GM11168 (cell line): ENCODE data around the gene PRR14.

Source experiments
- in situ Hi-C: fragments of 300-500 bp; cut with MboI; formaldehyde crosslinking; loops from one replicate; pipeline ENCODE4 v1.12.0; 2022; ENCODE audit warnings: low sequenced_read_pairs; ENCODE audit not compliant: unreplicated experiment

PRR14 gene

DNA sequence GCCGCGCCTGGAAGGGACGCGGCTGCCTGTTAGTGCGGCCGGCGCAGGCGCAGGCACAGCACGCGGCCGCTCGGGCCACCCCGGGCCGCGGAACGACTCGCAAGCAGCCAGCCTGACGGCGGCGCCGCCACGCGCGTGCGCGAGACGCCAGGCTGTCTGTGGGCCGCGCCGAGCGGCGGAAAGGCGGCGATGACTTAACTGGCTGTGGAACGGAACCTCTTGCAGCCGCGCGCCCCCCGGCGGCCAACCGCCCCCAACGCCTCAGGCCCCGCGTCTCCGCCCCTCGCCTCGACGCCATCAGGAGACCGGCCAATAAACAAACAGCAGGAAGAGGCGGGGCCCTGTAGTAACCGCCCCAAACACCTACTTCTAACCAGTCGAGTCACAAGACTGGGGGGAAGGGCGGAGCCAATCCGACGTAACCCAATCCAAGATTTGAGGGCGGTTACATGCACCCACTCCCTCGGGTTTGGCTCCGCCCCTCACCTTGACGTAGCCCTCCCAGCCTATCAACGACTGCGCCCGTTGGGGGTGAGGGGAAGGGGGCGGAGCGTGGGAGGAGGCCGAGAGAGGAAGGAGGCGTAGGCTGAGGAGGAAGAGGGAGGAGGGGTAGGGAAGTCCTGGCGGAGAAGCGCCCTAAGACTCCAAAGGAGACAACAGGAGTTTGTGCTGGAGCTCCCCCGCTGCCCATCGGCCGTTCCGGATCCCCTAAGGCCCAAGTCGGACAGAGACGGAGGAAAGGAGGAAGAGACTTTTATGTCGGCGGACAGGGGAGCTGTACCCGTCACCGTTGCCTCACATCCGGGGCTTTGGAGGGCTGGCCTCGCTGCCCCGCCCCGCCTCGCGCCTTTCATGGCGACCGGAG is 7.3 kb downstream of the PRR14 start, which contains the start of gene FBRS:
Gene FBRS, plus strand, starts transcription at position 566 of the 865 bp plus-strand sequence. CDS start 1,088 bp downstream, outside the sequence.
- in situ Hi-C loops, result no loop called here

DNA sequence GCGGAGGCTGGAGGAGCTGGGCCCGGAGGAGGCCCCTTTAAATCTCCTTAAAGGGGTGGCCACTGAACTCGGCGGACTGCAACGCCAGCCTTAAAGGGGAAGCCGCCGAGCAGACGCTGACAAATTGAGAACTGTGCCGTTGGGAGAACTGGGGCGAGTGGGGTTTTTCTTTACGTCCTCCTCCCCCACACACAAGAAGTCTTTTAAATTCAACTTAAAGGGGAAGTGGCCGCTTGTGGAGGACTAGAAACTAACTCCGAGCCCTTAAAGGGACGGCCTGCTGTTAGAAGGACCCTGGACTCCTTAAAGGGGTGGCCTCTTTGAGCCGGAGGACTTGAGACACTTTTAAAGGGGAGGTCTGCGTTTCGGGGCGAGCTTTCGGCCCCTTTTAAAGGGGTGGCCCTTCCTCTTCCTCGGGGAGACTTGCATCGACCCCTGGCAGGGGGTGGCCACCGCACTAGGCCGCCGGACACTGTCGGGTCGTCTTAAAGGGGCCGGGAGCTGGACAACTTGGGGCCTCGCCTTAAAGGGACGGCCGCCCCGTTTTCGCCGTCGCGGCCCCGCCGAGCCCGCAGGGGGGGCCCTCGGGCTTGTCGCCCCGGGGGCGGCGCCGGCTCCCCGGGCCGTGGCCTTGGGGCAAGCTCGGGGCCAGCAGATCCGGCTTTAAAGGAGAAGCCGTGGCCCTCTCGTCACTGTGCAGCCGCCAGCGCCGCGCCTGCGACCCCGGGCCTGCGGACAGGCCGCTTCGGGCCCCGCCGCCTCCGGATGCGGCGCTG is 8.2 kb downstream of the PRR14 start:
- in situ Hi-C loops, result no loop called here

DNA sequence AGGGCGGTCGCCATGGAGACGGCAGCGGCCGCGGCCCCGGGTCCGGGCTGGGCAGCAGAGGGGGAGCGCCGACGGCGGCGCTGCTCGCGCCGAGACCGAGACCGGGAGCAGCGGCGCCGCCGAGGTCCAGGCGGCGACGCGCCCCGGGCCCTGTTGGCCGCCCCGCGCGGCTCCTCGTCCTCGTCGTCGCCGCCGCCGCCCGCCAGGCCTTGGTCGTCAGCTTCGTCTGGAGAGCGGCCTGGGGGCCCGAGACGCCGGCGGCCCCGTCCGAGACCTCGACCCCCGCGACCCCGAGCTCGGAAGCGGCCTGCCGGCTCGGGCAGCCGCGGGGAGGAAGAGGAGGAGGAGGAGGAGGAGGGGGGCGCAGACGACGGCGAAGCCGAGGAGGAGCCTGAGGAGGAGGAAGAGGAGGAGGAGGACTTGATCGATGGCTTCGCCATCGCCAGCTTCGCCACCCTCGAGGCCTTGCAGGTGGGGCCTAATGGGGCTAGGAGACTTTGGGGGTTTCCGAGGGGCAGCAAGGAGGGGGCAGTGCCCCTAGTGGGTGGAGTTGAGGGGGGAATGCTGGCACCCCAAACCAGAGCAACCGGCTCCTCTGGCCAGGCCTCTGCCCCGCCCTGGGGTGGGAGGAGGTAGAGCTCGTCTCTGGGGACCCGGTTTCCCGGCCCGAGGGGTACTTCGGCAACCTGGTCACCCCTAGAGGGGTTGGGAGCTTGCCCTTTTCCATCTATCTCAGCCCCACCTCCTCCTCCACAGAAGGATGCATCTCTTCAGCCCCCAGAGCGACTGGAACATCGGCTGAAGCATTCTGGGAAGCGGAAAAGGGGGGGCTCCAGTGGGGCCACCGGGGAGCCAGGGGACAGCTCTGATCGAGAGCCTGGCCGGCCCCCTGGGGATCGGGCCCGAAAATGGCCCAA is 9.0 kb downstream of the PRR14 start:
- in situ Hi-C loops, result no loop called here

DNA sequence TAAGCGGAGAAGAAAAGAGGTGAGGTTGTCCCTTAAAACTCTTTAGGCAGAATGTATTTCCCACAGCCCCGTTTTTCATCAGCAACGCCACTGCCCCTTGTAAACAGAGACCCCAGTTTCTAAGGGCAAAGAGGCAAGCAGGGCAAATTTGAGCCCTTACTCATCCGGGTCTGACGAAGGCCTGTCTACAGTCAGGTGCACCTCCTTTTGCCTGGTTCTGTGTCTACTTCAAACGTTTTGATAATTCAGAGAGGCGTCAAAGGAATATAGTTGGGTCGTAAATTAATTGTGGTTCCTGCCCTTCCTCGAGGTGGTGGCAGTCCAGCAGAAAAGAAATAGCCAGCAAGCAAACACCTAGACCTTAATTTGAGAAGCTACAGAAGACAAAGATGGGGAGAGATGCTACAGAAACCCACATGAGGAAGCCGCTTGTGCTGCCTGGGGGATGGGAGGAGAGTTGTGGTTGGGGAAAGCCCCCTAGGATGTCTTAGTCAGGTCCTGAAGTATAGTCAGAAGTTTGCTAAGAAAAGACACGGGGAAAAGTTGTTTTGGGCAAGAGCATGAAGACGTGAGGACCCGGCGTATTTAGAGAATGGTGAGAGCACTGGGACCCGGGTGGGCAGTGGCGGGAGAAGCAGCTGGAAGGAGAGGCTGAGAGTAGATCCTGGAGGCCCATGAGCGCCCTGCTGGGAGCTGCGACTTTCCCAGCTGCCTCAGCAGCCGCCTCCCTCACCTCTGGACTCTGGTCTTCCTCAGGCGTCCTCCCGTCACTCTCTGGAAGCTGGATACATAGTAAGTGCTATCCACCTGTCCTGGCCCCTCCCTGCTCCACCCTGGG is 9.9 kb downstream of the PRR14 start:
- in situ Hi-C loops, result no loop called here

DNA sequence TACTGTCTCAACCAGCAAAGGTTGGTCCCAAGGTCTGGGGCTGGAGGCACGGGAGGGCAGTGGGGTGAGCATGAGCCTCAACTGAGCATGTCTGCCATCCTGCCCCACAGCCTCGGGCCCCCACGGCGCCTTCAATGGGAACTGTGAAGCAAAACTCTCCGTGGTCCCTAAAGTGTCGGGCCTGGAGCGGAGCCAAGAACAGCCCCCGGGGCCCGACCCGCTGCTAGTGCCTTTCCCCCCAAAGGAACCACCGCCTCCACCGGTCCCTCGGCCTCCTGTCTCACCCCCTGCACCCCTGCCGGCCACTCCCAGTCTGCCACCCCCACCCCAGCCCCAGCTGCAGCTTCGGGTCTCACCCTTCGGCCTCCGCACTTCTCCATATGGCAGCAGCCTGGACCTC is 11.7 kb downstream of the PRR14 start:
- in situ Hi-C loops, result no loop called here

DNA sequence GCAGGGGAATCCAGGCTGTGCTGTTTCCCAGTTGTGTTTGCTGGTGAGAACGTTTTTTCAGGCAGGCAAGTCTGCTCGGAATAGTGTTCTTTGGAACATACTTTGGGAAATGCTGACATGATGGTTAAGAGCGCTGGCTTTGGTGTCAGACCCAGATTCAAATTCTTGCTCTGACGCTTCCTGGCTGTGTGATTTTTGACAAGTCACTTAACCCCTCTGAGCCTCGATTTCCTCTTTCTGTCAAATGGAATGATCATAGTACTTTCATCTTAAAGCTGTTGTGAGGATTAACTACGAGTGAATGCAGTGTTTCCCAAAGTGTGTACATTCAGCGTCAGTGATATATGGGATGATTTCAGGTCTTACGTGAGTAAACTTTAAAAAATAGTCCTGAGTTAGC is 12.3 kb downstream of the PRR14 start:
- in situ Hi-C loops, result no loop called here

DNA sequence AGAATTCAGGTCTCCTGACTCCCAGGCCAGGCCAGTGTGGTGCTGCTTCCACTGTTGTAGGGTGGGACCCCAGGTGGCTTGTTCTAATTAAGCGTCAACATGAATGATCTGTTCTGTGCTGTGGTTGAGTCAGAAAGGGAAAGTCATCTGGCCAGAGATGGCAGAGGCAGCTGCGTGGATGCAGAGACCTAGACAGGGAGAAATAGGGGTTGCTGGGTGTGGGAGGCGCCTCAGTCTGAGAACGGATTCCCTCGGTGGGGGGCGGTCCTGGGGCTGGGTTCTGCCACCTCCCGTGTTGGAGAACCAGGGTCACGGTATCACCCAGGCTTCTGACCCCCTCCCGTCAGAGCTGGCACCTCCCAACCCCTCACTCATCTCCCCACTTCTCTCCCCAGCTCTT is 13.1 kb downstream of the PRR14 start:
- in situ Hi-C loops, result no loop called here

DNA sequence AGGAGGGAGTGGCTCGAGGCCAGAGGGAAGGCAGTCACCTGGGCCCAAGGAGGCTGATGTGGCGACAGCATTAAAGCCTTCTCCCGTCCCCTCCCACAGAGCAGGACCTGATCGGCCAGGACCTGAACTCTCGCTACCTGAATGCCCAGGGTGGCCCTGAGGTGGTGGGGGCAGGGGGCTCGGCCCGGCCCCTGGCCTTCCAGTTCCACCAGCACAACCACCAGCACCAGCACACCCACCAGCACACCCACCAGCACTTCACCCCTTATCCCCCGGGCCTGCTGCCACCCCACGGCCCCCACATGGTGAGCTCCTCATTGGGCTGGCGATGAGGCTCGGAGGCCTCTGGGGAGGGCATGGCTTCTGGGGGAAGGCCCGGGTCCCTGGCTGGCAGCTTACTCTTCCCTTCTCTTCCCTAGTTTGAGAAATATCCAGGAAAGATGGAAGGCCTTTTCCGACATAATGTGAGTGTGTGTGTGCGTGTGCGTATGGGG is 13.9 kb downstream of the PRR14 start:
- in situ Hi-C loops, result no loop called here

DNA sequence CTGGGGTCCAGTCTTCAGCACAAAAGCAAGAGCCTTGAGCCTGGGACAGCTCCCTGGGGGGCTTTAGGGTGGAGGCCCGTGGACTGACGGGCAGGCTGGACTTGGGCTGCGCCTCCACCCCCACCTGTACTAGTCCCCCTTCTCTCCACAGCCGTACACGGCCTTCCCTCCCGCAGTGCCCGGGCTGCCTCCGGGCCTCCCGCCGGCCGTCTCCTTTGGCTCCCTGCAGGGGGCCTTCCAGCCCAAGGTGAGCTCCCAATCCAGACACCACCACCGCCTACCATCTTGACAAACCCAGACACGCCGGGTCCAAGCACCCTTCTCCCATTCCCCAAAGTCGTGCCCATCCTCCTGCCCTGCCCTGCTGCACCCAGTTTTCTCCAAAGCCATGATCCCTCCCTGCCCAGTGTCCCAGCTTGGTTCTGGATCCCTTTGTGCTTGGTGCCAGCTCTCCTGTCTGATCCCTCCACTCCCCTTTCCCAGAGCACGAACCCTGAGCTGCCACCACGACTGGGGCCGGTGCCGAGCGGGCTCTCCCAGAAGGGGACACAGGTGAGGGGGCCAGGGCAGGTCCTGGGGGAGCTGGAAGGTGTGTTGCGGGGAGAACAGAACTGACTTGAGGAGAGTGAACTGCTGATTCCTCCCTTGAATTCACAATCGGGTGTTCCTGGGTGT is 14.5 kb downstream of the PRR14 start:
- in situ Hi-C loops, result no loop called here

DNA sequence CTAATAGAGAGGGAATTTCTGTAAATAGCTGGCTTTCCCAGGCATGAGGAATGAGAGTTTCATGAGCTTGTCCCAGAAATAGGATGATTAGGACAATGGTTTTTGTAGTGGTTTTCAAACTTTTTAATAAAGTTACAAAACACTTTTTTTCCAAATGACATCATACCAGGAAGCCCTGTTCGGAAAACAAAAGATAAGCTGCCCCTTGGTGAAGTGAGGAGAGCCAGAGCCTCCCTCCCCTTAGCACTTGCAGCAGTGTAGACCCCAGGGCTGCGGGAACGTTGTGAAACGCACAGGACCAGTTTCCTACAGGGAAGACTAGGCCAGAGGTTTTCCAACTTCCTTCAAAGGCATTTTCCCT is 15.1 kb downstream of the PRR14 start:
- in situ Hi-C loops, result no loop called here

DNA sequence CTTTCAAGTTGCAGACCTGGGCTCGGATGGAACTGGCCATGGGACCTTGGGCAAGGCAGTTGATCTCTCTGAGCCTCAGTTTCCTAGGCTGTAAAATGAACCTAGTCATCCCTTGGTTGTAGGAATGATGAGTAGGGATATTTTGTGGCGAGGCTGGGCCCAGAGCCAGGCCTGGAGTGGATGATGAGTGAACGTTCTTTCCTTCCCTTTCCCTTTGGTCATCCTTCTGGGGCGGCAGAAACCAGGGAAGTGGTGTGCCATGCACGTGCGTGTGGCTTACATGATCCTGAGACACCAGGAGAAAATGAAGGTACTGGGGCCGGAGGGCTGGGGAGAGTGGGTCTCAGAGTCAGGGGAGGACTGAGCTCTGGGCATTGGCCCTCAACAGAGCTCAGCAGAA is 15.9 kb downstream of the PRR14 start:
- in situ Hi-C loops, result no loop called here

DNA sequence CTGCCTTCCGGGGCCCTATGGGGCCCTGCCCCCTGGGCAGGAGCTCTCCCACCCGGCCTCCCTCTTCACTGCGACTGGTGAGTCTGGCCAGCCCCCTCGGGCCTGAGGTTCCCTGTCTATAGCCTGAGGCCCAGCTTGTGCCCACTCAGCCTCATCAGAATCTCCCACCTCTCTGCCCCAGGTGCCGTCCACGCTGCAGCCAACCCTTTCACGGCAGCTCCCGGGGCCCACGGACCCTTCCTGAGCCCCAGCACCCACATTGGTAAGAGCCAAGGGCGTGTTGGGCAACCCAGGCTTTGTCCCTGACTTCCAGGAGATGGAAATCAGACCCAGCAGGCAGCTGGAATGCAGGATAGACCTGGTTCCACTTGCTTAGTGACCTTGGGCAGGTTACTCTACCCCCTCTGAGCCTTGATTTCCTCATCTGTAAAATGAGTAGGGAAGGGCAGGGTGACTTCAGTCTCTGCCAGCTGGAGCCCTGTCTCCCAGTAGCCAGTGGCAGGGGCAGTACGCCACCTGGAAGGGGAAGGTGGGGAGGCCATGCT is 16.7 kb downstream of the PRR14 start:
- in situ Hi-C loops, result no loop called here

DNA sequence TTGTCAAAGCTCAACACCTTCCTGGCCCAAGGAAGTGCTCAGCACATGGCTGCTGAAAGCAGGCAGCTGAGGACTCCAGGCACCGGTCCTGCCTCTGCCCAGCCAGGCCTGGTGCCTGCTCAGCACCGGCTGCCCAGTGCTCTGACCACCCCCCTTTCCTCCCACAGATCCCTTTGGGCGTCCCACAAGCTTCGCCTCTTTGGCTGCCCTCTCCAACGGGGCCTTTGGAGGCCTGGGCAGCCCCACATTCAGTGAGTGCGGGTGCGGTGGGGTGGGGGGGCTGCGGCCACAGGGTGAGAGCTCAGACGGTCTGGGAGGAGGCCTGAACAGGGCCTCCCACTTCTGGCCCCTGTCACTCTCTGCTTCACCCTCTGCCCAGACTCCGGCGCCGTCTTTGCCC is 17.6 kb downstream of the PRR14 start:
- in situ Hi-C loops, result no loop called here

DNA sequence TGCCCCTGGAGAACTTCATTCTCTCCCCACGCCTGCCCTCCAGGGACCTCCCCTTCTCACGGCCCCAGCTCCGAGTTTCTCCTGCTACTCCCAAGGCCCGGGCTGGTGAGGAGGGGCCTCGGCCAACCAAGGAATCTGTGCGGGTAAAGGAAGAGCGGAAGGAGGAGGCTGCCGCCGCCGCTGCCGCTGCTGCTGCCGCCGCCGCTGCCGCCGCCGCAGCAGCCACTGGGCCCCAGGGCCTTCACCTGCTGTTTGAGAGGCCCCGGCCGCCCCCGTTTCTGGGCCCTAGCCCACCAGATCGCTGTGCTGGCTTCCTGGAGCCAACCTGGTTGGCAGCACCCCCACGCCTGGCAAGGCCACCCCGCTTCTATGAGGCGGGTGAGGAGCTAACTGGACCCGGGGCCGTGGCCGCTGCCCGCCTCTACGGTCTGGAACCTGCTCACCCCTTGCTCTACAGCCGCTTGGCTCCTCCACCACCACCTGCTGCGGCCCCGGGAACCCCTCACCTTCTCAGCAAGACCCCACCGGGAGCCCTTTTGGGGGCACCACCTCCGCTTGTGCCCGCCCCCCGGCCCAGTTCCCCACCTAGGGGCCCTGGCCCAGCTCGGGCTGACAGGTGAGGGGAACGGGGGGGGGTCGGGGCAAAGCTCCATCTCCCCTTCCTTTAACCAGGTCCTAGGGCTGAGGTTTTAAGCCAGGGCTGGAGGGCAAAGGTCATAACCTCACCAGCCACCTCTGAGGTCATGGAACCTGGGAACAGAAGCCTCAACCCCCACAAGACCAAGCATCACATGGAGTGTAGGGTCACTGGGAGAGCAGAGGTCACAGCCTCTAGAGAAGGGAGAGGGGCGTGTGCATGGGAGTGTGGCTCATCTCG is 18.5 kb downstream of the PRR14 start:
- in situ Hi-C loops, result no loop called here

DNA sequence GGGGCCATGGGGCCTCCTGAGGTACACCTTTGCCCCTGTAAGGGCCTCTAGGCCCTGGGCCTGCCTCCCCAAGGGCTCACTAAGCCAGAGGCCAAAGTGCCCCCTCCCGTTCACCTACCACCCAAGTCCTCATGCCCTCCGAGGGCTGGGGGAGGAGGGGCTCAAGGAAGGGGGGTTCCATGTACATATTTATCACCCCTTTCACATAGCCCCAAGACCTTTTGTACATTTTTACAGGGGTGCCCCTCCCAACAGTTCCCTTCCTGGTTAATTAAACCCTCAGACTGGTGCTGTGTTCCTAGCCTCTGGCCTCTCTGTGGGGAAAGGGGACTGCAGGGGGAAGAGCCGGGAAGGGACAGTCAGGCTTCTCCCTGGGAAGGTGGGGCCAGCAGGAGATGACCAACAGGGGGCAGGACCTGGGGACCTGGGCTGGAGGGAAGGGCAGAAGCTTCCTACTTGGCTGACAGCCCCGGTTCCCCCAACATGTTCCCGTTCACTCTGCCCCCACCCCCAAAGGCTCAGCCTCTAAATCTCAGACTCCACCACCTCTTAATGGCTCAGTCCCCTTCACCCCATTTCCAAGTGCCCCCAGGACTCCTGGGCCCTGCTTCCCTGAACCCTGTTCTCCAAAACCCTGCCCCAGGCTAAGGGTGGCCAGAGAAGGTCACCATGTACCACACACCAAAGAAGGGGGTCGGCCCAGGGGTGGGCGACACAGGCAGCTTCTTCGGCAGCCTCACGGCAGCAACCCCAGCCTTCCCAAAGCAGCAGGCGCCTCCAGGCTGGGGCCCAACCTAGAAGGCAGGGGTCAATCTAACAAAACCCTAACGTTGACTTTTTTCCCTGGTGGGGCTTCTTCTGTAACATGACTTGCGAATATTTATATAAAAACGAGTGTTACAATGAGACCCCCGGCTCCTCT is 19.4 kb downstream of the PRR14 start:
- in situ Hi-C loops, result no loop called here

DNA sequence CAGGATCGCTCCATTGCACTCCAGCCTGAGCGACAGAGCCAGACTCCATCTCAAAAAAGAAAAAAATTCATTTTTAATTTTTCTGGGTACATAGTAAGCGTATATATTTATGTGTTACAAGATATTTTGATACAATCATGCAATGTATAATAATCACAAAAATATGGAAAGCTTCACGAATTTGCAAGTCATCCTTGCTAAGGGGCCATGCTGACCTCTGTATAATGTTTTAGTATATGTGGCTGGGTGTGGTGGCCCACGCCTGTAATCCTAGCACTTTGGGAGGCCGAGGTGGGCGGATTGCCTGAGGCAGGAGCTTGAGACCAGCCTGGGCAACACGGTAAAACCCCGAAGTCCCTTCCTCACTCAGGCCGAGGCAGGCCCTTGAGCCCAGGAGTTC is 24.4 kb downstream of the PRR14 start:
- in situ Hi-C loops, result no loop called here
